ENCODE results near the gene CLPX.
"Not testable (repeated sequence)": the region's sequence is repeated elsewhere in the genome, so short reads cannot be mapped to it uniquely, and the experiment has no call there.

CLPX gene

GRCh38 chr15:65184868-65185717 is at the start of gene CLPX:
TSS of gene CLPX (minus strand) at chr15:65185342. CDS start at chr15:65185153, 189 bp downstream.
- H3K4me3 ChIP-seq (ENCODE audit: low read length), result peak within 1 kb of the TSS; percentile 92
- DNase-seq (ENCODE audit: low read depth), result peak; percentile 92
- TF ChIP-seq, protein P1, sequence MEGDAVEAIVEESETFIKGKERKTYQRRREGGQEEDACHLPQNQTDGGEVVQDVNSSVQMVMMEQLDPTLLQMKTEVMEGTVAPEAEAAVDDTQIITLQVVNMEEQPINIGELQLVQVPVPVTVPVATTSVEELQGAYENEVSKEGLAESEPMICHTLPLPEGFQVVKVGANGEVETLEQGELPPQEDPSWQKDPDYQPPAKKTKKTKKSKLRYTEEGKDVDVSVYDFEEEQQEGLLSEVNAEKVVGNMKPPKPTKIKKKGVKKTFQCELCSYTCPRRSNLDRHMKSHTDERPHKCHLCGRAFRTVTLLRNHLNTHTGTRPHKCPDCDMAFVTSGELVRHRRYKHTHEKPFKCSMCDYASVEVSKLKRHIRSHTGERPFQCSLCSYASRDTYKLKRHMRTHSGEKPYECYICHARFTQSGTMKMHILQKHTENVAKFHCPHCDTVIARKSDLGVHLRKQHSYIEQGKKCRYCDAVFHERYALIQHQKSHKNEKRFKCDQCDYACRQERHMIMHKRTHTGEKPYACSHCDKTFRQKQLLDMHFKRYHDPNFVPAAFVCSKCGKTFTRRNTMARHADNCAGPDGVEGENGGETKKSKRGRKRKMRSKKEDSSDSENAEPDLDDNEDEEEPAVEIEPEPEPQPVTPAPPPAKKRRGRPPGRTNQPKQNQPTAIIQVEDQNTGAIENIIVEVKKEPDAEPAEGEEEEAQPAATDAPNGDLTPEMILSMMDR (conservative IDR thresholded peaks at IDR 0.05; ENCODE audit: low read length), result no peak

GRCh38 chr15:65233696-65234095 is 48.6 kb upstream of the CLPX start:
- DNase-seq (ENCODE audit: low read depth), result no peak
- H3K4me3 ChIP-seq (ENCODE audit: low read length), result no peak overlapping the region
- TF ChIP-seq, protein P1 (conservative IDR thresholded peaks at IDR 0.05; ENCODE audit: low read length), result no peak

- H3K4me3 ChIP-seq (ENCODE audit: low read length), result no peak overlapping the region
- no peak for DNase-seq (ENCODE audit: low read depth)
- TF ChIP-seq, protein P1 (conservative IDR thresholded peaks at IDR 0.05; ENCODE audit: low read length), result no peak
Observed at GRCh38 chr15:65232520-65232919, 47.4 kb upstream of the CLPX start.

- DNase-seq (ENCODE audit: low read depth), result no peak
- H3K4me3 ChIP-seq (ENCODE audit: low read length), result no peak overlapping the region
- TF ChIP-seq, protein P1 (conservative IDR thresholded peaks at IDR 0.05; ENCODE audit: low read length), result no peak
Observed at GRCh38 chr15:65231306-65231705, 46.2 kb upstream of the CLPX start.

DNA sequence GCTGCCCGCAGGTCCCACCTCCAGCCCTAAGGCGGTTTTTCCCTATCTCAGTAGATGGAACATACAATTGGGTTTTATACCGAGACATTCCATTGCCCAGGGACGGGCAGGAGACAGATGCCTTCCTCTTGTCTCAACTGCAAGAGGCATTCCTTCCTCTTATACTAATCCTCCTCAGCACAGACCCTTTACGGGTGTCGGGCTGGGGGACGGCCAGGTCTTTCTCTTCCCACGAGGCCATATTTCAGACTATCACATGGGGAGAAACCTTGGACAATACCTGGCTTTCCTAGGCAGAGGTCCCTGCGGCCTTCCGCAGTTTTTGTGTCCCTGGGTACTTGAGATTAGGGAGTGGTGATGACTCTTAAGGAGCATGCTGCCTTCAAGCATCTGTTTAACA is 41.8 kb upstream of the CLPX start:
- not testable (repeated sequence) for DNase-seq (ENCODE audit: low read depth); H3K4me3 ChIP-seq (ENCODE audit: low read length)

DNA sequence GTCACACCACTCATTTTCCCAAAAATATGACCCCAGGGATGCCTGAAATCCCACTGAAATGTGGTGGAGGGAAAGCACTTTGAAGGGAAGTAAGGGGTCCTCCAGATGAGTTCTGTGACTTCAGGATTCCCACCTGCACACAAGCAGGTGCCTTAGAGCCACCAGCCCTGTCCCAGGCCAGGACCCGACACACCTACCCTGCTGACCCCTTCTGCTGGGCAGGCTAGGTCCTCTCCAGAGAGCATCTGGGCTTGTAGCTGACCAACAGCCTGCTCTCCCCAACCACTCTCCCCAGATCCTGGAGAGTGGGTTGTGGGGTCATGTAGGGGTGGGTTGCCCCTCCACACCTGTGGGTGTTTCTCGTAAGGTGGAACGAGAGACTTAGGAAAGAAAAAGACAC is 41.1 kb upstream of the CLPX start:
- DNase-seq (ENCODE audit: low read depth), result no peak
- H3K4me3 ChIP-seq (ENCODE audit: low read length), result no peak overlapping the region
- TF ChIP-seq, protein P1 (conservative IDR thresholded peaks at IDR 0.05; ENCODE audit: low read length), result no peak

- no peak for DNase-seq (ENCODE audit: low read depth)
- no peak overlapping the region for H3K4me3 ChIP-seq (ENCODE audit: low read length)
- TF ChIP-seq, protein P1 (conservative IDR thresholded peaks at IDR 0.05; ENCODE audit: low read length), result no peak
Observed at GRCh38 chr15:65223996-65224395, 38.9 kb upstream of the CLPX start.
